ENCODE data around the gene SLC12A5.

The SLC12A5 gene

GRCh38 chr20:46056970-46057855 is 28.2 kb downstream of the SLC12A5 start:
- peak; percentile 37 for DNase-seq

- peak; percentile 28 for DNase-seq
Measured at GRCh38 chr20:46057856-46058598, 29.0 kb downstream of the SLC12A5 start.

GRCh38 chr20:46058599-46059281 is 29.7 kb downstream of the SLC12A5 start:
- DNase-seq, result no peak

GRCh38 chr20:46060301-46060881 is 31.4 kb downstream of the SLC12A5 start:
- no peak for DNase-seq

- DNase-seq, result no peak
Measured at GRCh38 chr20:46060975-46061374, 32.0 kb downstream of the SLC12A5 start.

GRCh38 chr20:46062151-46062550 is 33.1 kb downstream of the SLC12A5 start:
- no peak for DNase-seq

- DNase-seq, result no peak
Measured at GRCh38 chr20:46062621-46063020, 33.6 kb downstream of the SLC12A5 start.

- no peak for DNase-seq
Measured at GRCh38 chr20:46063151-46063550, 34.1 kb downstream of the SLC12A5 start.

- DNase-seq, result no peak
Measured at GRCh38 chr20:46063652-46064054, 34.6 kb downstream of the SLC12A5 start.

GRCh38 chr20:46065006-46065405 is 36.0 kb downstream of the SLC12A5 start:
- no peak for DNase-seq

- no peak for DNase-seq
Measured at GRCh38 chr20:46065691-46066090, 36.7 kb downstream of the SLC12A5 start.

- DNase-seq, result no peak
Measured at GRCh38 chr20:46070215-46070900, 41.3 kb downstream of the SLC12A5 start.

GRCh38 chr20:46071573-46071972 is 42.6 kb downstream of the SLC12A5 start:
- DNase-seq, result no peak

- no peak for DNase-seq
Measured at GRCh38 chr20:46073024-46073423, 44.0 kb downstream of the SLC12A5 start.

- DNase-seq, result no peak
Measured at GRCh38 chr20:46073443-46073842, 44.4 kb downstream of the SLC12A5 start.

GRCh38 chr20:46074006-46074405 is 45.0 kb downstream of the SLC12A5 start:
- no peak for DNase-seq

- DNase-seq, result no peak
Measured at GRCh38 chr20:46076806-46077205, 47.8 kb downstream of the SLC12A5 start.

GRCh38 chr20:46077642-46078305 is 48.8 kb downstream of the SLC12A5 start:
- no peak for DNase-seq

GRCh38 chr20:46078954-46079353 is 49.9 kb downstream of the SLC12A5 start:
- no peak for DNase-seq

GRCh38 chr20:46081074-46081473 is 52.1 kb downstream of the SLC12A5 start:
- no peak for DNase-seq

GRCh38 chr20:46083101-46083500 is 54.1 kb downstream of the SLC12A5 start:
- DNase-seq, result no peak

GRCh38 chr20:46083531-46084061 is 54.6 kb downstream of the SLC12A5 start:
- DNase-seq, result no peak

Measured in CD4-positive, alpha-beta T cell treated with Interleukin-17A for 4 hours (primary cell).